Lower leg skin (tissue), 3 donors: ENCODE measurements around the gene IGFBP7.

ENCODE experiments used
- CTCF ChIP-seq, 3 donors: fragments of 450-650 bp; IDR thresholded peaks; one replicate each; pipeline ENCODE4 v1.5.1; 2016; ENCODE audit warnings: antibody characterized with exemption in 3 of 3, mild to moderate bottlenecking in 3 of 3, moderate library complexity in 2 of 3
- POLR2A ChIP-seq, 2 donors: fragments of 450-650 bp; IDR thresholded peaks; one replicate each; pipeline ENCODE4 v1.6.1; 2016 to 2017; ENCODE audit warnings: antibody characterized with exemption in 2 of 2, mild to moderate bottlenecking in 1 of 2, moderate library complexity in 1 of 2

- TF ChIP-seq CTCF (IDR thresholded peaks at IDR 0.05) (no peak), POLR2A (IDR thresholded peaks at IDR 0.05) (no peak)
Measured at GRCh38 chr4:57071326-57071725, 38.9 kb downstream of the IGFBP7 start.
